DMS79 (cell line): ENCODE data around the gene SIPA1L2.

Experiments used
- DNase-seq: peaks from one replicate; lab custom pipeline; 2025; lab: John Stamatoyannopoulos, UW

The SIPA1L2 gene

GRCh38 chr1:232589812-232590743 lies 39.9 kb downstream of the SIPA1L2 start:
- DNase-seq: no peak

- no peak for DNase-seq
These were observed 40.7 kb downstream of the SIPA1L2 start for GRCh38 chr1:232589111-232589811.

GRCh38 chr1:232587141-232588008 lies 42.6 kb downstream of the SIPA1L2 start:
- DNase-seq: no peak

GRCh38 chr1:232586679-232587078 lies 43.3 kb downstream of the SIPA1L2 start:
- DNase-seq: no peak

- DNase-seq: no peak
These were observed 44.4 kb downstream of the SIPA1L2 start for GRCh38 chr1:232585486-232585885.

GRCh38 chr1:232581932-232582331 lies 48.0 kb downstream of the SIPA1L2 start:
- DNase-seq: no peak
